IPS DF 6.9 (cell line): Measurements from ENCODE around the gene WDFY4.

ENCODE experiments used
- DNase-seq: peaks from one replicate; pipeline ENCODE4 v3.0.0-alpha.2; 2013; ENCODE audit warnings: low read depth, low spot score
- H3K27ac ChIP-seq: one replicate; pipeline ENCODE4 v1.5.1; 2013; ENCODE audit warnings: low read length, control low read depth
- H3K27me3 ChIP-seq: 2 replicates; pipeline ENCODE4 v1.6.1; 2013; ENCODE audit warnings: mild to moderate bottlenecking, low read length; ENCODE audit not compliant: control insufficient read depth, insufficient read depth
- H3K36me3 ChIP-seq: 2 replicates; pipeline ENCODE4 v1.6.1; 2013; ENCODE audit warnings: low read length; ENCODE audit not compliant: control insufficient read depth, insufficient read depth
- H3K4me1 ChIP-seq: 2 replicates; pipeline ENCODE4 v1.6.1; 2013; ENCODE audit warnings: low read length; ENCODE audit not compliant: control insufficient read depth, insufficient read depth
- H3K4me3 ChIP-seq: 2 replicates; pipeline ENCODE4 v1.5.1; 2013; ENCODE audit warnings: mild to moderate bottlenecking, low read length
- H3K9me3 ChIP-seq: 2 replicates; pipeline ENCODE4 v1.6.1; 2013; ENCODE audit warnings: low read length, inconsistent platforms; ENCODE audit not compliant: control insufficient read depth, insufficient read depth
- WGBS: extraction: QIAGEN DNeasy Blood & Tissue Kit; methylation state at CpG from one replicate; pipeline ENCODE4 v1.1.7; 2013; ENCODE audit warnings: mixed read lengths, missing lambda C conversion rate; ENCODE audit not compliant: insufficient read length, insufficient coverage; 5-methylcytosine and 5-hydroxymethylcytosine counted together

WDFY4 gene

GRCh38 chr10:48699011-48699627, 14.4 kb downstream of the WDFY4 start:
- DNase-seq = no peak
- no peaks in the 10 kb centered on the region for H3K9me3 ChIP-seq

DNA sequence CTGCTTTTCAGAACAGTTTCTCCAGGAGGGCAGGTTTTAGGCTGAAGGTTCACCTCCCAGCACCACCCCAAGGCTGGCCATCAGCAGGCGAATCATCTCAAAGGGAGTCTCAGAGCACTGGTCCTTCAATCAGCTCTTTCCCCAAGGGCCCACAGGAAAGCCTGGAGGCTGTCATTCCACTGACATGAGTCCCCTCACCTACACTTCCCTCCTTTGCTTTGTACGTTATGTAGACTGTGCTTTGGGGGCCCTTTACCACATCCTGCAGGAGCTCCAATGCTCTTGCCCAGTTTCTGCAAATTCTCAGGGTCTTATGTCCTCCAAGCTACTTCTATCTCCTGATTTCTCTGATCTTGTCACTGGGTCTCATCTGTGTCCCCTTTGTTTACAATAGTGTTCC, 15.4 kb downstream of the WDFY4 start:
- no peaks in the 10 kb centered on the region for H3K9me3 ChIP-seq
- H3K36me3 ChIP-seq = no peaks in the 10 kb centered on the region
- no peaks in the 10 kb centered on the region for H3K4me1 ChIP-seq
- H3K4me3 ChIP-seq = no peak overlapping the region
- no peaks in the 10 kb centered on the region for H3K27me3 ChIP-seq
- DNase-seq = no peak
- WGBS = no CpG with 5 or more reads among the region's 2 CpGs
- no peak overlapping the region for H3K27ac ChIP-seq

More at GRCh38 chr10:48699011-48699627, 14.4 kb downstream of the WDFY4 start:
- WGBS = no CpG with 5 or more reads among the region's 8 CpGs
- H3K36me3 ChIP-seq = no peaks in the 10 kb centered on the region
- no peak overlapping the region for H3K4me3 ChIP-seq
- H3K27ac ChIP-seq = no peak overlapping the region
- no peaks in the 10 kb centered on the region for H3K27me3 ChIP-seq
- no peaks in the 10 kb centered on the region for H3K4me1 ChIP-seq

DNA sequence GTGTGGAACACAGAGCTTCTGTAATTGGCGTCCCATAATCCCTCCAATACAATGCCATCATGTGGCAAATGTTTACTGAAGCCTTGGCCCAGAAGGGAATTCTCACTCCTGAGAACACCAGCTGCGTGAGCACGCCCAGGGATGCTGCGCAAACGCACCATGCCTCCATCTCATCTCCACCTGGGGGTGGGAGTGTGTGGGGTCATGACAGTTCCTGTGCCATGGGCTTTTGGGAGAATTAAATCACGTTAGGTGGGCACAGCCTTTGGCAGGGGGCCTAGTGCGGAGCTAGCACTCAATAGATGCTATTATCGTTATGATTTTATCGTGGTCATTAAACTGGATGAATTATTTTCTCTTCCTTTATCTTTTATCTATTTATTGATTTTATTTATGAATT, 15.8 kb downstream of the WDFY4 start:
- no CpG with 5 or more reads among the region's 9 CpGs for WGBS
- no peak for DNase-seq
- no peak overlapping the region for H3K4me3 ChIP-seq
- H3K36me3 ChIP-seq = no peaks in the 10 kb centered on the region
- H3K27me3 ChIP-seq = no peaks in the 10 kb centered on the region
- H3K27ac ChIP-seq = no peak overlapping the region
- H3K4me1 ChIP-seq = no peaks in the 10 kb centered on the region
- H3K9me3 ChIP-seq = no peaks in the 10 kb centered on the region

DNA sequence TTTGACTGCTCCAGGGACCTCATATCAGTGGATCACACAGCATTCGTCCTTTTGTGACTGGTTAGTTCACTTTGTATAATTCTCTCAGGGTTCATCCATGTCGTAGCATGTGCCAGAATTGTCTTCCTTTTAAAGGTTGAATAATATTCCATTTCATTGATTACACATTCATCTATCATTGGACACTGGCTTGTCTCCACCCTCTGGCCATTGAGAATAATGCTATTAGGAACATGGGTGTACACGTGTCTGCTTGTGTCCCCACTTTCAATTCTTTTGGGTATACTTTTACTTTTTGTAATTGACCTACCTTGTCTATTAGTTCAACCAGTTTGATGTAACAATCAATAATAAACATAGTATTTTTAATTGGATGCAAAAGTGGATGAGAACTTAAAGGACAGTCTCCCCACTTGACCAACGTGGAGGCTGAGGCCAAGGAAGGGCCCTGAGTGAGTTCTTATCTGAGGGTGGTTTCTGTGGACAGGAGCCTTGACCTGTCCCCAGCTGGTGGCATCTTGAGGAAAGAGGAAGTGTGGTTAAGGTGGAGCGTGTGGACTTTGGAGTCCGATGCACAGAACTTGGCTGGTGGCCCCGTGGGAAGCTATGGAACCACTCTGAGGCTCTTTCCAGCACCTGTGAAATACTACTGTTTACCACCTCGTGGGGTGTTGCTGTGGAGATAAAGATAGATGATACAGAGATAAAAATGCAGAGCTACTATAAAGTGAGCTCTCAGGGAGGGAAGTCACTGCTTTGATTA, 16.6 kb downstream of the WDFY4 start:
- Histone ChIP-seq H3K4me1 (no peaks in the 10 kb centered on the region), H3K27me3 (no peaks in the 10 kb centered on the region), H3K4me3 (no peak overlapping the region), H3K27ac (no peak overlapping the region), H3K36me3 (no peaks in the 10 kb centered on the region), H3K9me3 (no peaks in the 10 kb centered on the region)
- no CpG with 5 or more reads among the region's 8 CpGs for WGBS
- DNase-seq = no peak

DNA sequence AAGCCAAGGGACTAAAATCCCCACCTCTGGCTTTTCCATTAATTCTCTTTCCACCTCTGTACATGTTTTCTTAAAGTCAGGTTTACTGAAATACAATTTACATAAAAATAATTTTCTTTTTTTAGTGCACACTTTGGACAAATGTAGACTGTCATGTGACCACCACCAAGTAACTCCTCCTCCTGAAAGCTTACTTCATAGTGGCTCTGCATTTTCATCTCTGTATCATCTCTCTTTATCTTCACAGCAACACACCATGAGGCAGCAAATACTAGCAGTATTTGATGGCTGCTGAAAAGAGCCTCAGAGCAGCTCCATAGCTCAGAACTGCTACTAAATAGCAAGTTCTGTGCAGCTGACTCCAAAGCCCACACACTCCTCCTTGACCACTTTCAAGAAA, 17.3 kb downstream of the WDFY4 start:
- H3K27me3 ChIP-seq = no peaks in the 10 kb centered on the region
- H3K27ac ChIP-seq = no peak overlapping the region
- H3K4me1 ChIP-seq = no peaks in the 10 kb centered on the region
- no peak overlapping the region for H3K4me3 ChIP-seq
- DNase-seq = no peak
- no peaks in the 10 kb centered on the region for H3K36me3 ChIP-seq
- H3K9me3 ChIP-seq = no peaks in the 10 kb centered on the region

DNA sequence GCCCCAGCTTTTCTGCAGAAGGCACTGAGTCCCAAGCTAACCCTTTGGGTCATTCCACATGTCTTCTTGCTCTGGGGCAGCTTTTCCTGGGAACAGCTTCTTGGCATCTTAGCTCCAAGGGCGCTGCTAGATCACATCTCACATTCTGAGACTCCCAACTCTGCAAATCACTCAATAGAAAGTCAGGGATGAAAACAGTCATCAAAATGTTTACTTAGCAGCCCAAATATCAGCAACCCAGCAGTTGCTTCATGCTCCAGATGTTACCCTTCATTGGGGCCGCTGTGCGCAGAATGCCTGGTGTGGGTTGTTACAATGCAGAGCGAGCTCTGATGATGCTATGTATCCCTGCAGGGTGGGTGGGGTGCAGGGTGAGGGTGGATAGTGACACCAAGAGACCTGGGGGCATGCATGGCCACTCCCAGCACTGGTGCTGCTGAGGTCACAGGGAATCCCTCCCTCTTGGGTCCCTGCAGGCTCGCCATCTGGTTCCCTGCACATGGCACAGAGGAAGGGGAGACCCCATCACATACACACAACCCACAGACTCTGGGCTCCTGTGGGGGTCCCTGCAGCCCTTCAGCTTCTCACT, 19.0 kb downstream of the WDFY4 start:
- Histone ChIP-seq H3K4me3 (no peak overlapping the region), H3K9me3 (no peaks in the 10 kb centered on the region), H3K36me3 (no peaks in the 10 kb centered on the region), H3K27ac (no peak overlapping the region), H3K4me1 (no peaks in the 10 kb centered on the region), H3K27me3 (no peaks in the 10 kb centered on the region)
- DNase-seq = no peak
- no CpG with 5 or more reads among the region's 5 CpGs for WGBS

DNA sequence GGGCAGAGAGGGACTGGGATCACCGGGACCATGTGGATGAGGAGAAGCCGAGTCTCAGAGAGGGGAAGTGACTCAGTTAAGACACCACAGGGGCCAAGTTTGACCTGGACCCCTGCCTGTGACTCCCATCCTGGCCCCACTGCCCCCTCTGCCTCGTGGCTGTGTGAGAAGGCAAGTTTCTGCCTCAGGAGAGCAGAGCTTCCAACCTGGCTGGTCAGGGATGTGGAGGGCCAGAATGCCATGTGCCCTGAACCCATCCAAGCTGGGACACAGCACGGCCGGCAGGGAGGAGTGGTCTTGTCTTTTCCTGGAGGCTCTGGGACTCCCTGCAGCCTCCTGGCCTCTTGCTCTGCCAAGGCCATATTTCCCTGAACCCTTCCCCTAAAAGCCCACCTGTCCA, 19.5 kb downstream of the WDFY4 start:
- H3K27me3 ChIP-seq = no peaks in the 10 kb centered on the region

GRCh38 chr10:48705401-48705938, 20.8 kb downstream of the WDFY4 start:
- WGBS = no CpG with 5 or more reads among the region's 9 CpGs
- H3K27ac ChIP-seq = no peak overlapping the region
- H3K4me1 ChIP-seq = no peaks in the 10 kb centered on the region
- DNase-seq = no peak
- no peaks in the 10 kb centered on the region for H3K27me3 ChIP-seq
- H3K9me3 ChIP-seq = no peaks in the 10 kb centered on the region
- no peaks in the 10 kb centered on the region for H3K36me3 ChIP-seq
- H3K4me3 ChIP-seq = no peak overlapping the region

More for the DNA sequence above, 19.5 kb downstream of the WDFY4 start:
- no peak overlapping the region for H3K4me3 ChIP-seq
- H3K27ac ChIP-seq = no peak overlapping the region
- no peaks in the 10 kb centered on the region for H3K9me3 ChIP-seq
- no CpG with 5 or more reads among the region's 5 CpGs for WGBS
- DNase-seq = no peak
- no peaks in the 10 kb centered on the region for H3K36me3 ChIP-seq
- H3K4me1 ChIP-seq = no peaks in the 10 kb centered on the region

GRCh38 chr10:48707472-48707871, 22.8 kb downstream of the WDFY4 start:
- no CpG with 5 or more reads among the region's 2 CpGs for WGBS
- Histone ChIP-seq H3K4me3 (no peak overlapping the region), H3K27ac (no peak overlapping the region), H3K4me1 (no peaks in the 10 kb centered on the region), H3K27me3 (no peaks in the 10 kb centered on the region), H3K9me3 (no peaks in the 10 kb centered on the region), H3K36me3 (no peaks in the 10 kb centered on the region)
- no peak for DNase-seq

DNA sequence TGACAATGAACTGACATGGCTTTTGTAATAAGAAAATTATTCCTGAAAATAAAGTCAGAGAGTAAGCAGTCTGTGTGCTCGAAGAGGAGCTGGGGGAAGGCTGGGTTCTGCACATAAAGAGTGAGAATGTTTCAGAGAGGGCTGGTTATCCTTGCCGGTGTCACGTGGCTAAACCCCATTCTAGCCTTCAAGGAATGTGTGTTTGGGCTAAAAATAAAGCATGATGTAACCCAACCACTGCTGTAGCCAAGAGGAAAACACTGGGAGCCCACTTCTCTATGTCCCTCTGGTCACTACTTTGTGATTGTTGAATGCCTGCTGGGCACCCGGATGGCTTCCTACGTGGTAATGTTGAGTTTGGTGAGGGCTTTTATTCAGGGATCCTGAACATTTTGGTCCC, 23.5 kb downstream of the WDFY4 start:
- Histone ChIP-seq H3K36me3 (no peaks in the 10 kb centered on the region), H3K4me3 (no peak overlapping the region), H3K4me1 (no peaks in the 10 kb centered on the region), H3K27ac (no peak overlapping the region), H3K9me3 (no peaks in the 10 kb centered on the region), H3K27me3 (no peaks in the 10 kb centered on the region)
- DNase-seq = no peak
- no CpG with 5 or more reads among the region's 5 CpGs for WGBS
